Measurements from ENCODE around the gene SARDH.

Gene SARDH

DNA sequence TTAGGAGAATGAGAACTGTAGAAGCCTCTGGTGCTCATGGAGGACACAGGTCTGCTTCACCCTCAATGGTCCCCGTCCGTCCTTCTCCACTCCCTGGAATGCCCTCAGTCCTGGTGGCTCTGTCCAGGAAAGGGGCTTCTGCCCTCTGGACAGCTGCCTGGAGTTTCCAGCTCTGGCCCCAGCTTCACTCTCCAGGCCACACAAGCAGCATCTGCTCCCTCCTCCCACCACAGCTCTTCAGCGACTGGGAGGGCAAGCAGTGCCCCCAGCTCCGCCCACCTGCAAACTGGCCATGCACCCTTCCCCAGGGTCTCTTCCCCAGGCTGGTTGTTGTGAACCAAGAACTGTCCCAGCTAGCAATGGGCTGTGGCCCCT is 4.7 kb downstream of the SARDH start:
- DNase-seq (ENCODE audit: low read depth) = no peak
- H3K4me3 ChIP-seq (ENCODE audit: control insufficient read depth, low read depth, low read length) = no peak overlapping the region
- TF ChIP-seq, protein P1, sequence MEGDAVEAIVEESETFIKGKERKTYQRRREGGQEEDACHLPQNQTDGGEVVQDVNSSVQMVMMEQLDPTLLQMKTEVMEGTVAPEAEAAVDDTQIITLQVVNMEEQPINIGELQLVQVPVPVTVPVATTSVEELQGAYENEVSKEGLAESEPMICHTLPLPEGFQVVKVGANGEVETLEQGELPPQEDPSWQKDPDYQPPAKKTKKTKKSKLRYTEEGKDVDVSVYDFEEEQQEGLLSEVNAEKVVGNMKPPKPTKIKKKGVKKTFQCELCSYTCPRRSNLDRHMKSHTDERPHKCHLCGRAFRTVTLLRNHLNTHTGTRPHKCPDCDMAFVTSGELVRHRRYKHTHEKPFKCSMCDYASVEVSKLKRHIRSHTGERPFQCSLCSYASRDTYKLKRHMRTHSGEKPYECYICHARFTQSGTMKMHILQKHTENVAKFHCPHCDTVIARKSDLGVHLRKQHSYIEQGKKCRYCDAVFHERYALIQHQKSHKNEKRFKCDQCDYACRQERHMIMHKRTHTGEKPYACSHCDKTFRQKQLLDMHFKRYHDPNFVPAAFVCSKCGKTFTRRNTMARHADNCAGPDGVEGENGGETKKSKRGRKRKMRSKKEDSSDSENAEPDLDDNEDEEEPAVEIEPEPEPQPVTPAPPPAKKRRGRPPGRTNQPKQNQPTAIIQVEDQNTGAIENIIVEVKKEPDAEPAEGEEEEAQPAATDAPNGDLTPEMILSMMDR (IDR thresholded peaks at IDR 0.05; ENCODE audit: control insufficient read depth, insufficient read depth, low read depth, low read length, missing control alignments) = no peak

DNA sequence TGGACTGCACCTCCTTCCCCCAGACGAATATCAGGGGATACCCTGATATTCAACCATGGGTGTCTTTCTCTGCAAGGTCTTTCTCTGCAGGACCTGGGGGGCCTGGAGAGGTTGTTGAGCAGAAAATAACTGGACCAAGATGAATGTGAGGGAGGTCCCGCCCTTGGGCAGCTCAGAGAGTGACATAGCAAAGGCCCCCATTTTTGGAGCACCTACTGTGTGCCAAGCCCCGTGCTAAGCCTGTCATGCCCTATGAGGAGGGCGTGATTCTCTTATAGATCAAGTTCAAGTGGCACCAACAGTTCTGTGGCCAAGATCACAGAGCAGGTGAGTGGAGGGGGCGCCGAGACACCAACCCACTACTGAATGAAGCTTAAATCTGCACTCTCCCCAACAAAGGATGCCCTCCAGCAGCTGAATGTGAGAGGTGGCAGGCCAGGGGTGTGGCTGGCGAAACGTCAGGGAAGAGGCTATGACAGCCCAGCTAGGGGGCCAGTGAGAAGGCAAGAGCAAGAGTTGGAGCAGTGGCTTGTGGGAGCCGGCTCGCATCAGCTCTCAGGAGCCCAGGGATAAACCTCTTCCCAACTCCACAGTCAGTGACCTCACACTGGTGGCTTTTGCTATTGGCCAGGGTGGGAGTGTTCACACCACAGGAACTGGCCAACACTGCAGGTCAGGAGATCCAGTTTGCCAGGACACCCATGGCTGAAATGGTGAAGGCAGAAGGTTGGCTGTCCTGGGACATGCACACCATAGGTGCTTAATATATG is 5.3 kb downstream of the SARDH start:
- no peak overlapping the region for H3K4me3 ChIP-seq (ENCODE audit: control insufficient read depth, low read depth, low read length)
- DNase-seq (ENCODE audit: low read depth) = no peak
- TF ChIP-seq, protein P1 (IDR thresholded peaks at IDR 0.05; ENCODE audit: control insufficient read depth, insufficient read depth, low read depth, low read length, missing control alignments) = no peak

DNA sequence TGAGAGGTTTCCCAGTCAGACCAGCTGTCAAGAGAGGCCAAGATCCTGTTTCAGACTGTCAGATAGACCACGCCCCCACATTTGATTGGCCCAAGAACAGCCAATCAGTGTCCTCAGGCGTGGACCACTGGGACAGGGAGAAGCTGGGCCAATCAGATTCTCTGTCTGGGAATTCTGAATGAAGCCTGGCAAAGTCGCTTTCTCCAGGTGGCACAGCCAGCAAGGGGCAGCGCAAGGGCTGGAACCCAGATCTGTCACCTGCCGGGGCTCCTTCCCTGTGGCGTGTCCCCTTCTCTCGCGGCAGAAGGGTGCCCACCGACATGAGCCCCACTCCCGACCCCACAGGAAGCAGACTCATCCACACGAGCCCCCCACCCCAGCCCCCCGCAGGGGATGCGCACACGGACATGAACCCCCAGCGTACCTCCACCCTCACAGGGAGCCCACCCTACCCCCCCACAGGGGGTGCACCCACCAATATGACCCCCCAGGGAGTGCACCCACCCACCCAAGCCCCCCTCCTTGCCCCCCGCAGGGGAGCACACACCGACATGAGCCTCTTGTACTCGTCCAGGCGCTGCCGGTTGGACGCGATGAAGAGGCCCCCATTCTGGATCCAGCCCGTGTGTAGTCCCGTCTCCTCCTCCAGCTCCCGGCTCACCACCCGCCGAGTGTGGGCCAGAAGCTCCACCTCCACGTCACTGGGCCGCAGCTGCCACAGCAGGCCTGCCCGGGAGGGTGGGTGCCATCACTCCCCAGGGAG is 6.1 kb downstream of the SARDH start:
- H3K4me3 ChIP-seq (ENCODE audit: control insufficient read depth, low read depth, low read length) = no peak overlapping the region
- TF ChIP-seq, protein P1 (IDR thresholded peaks at IDR 0.05; ENCODE audit: control insufficient read depth, insufficient read depth, low read depth, low read length, missing control alignments) = no peak
- DNase-seq (ENCODE audit: low read depth) = no peak

DNA sequence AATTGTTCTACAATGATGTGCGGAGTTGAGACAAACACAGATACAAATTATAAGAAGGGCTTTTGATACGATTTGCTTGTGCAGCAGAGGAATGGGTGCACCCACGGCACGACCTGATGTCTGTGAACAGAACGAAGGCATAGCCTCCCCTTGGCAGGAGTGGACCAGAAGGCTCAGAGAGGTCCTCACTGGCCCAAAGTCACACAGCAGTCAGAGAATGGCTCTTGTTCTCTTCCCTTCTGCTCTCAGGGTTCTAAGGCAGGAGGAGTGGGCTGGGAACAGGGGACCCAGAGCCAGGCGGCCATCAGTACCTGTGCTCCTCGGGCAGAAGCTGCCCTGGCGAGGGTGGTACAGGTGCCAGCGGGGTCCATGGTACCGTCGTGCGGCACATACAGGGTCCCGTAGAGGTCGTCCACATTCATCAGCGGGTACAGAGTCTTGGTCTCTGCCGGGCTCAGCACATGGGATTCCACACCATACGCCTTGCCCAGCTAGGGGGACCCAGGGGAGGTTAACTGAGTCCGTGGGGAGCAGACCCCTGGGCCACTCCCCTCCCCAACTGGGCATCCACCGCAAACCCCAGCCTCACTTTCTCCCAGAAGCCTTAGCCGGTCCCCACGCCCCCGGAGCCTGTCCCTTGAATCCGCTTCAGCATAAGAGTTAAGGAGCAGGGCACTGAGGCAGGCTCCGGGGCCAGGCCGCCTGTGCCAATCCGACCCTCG is 7.0 kb downstream of the SARDH start:
- TF ChIP-seq, protein P1 (IDR thresholded peaks at IDR 0.05; ENCODE audit: control insufficient read depth, insufficient read depth, low read depth, low read length, missing control alignments) = no peak
- H3K4me3 ChIP-seq (ENCODE audit: control insufficient read depth, low read depth, low read length) = no peak overlapping the region
- DNase-seq (ENCODE audit: low read depth) = no peak

- TF ChIP-seq, protein P1 (IDR thresholded peaks at IDR 0.05; ENCODE audit: control insufficient read depth, insufficient read depth, low read depth, low read length, missing control alignments) = no peak
- no peak for DNase-seq (ENCODE audit: low read depth)
Measured at GRCh38 chr9:133729617-133730281, 8.4 kb downstream of the SARDH start.

More at GRCh38 chr9:133729617-133730281, 8.4 kb downstream of the SARDH start:
- H3K4me3 ChIP-seq (ENCODE audit: control insufficient read depth, low read depth, low read length) = no peak overlapping the region
